ENCODE data around the gene NSUN7.
"Not testable (repeated sequence)": the region's sequence is repeated elsewhere in the genome, so short reads cannot be mapped to it uniquely, and the experiment has no call there.

NSUN7 gene

DNA sequence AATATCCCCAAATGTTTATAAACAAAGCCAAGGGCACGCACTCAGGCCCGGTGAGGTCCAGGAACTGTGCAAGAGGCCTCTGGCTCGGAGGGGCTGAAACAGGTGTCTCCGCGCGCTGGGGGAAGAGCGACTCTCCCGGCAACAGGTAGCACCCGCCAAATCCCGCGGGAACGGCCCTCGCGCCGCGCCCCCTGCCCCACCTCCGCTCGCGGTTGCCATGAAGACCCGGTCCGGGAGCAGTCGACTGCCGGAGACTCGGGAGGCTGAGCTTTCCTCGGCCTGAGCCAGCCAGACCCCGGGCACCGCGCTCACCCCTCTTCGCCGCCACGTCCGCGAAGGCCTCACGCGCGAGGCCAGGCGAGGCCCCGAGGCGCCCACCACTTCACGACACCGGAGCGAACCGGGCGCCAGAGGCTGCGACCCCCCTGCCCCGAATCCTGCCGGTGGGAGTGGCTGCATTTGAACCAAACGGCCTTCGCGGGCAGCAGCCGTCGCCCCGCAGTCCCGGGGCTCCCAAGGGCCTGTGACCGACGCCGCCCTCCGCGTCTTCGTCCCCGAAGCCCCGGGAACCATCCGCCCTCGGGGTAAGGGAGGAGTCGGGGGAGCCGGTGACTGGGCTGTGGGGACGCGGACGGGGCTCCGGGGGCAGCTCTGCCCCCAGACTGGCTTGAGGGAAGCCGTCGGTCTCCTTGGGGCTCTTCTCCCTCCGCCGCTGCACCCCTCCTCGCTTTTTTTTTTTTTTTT, at the start of gene NSUN7:
Gene NSUN7 (plus strand): TSS at position 239 of the 744 bp plus-strand sequence. CDS start 739 bp downstream, outside the sequence.
- DNase-seq (ENCODE audit: low read depth in 3 of 3, low spot score in 1 of 3) = no peak

- DNase-seq (ENCODE audit: low read depth in 3 of 3, low spot score in 1 of 3) = no peak
These were observed 47.5 kb upstream of the NSUN7 start for GRCh38 chr4:40702137-40702799.

GRCh38 chr4:40702800-40703151, 47.0 kb upstream of the NSUN7 start:
- no peak for DNase-seq (ENCODE audit: low read depth in 3 of 3, low spot score in 1 of 3)

DNA sequence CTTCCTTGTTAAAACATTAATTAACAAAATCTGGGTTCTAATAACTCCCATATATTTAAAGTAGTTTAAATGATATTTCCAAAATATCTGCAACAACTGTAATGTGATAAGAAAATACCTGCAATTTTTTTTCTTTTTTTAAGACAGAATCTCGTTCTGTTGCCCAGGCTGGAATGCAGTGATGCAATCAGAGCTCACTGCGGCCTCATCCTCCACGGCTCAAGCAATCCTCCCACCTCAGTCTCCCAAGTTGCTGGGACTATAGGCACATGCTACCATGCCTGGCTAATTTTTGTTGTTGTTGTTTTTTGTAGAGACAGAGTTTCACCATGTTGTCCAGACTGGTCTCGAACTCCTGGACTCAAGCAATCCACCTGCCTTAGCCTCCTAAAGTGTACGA, 45.7 kb upstream of the NSUN7 start:
- no peak for DNase-seq (ENCODE audit: low read depth in 3 of 3, low spot score in 1 of 3)

DNA sequence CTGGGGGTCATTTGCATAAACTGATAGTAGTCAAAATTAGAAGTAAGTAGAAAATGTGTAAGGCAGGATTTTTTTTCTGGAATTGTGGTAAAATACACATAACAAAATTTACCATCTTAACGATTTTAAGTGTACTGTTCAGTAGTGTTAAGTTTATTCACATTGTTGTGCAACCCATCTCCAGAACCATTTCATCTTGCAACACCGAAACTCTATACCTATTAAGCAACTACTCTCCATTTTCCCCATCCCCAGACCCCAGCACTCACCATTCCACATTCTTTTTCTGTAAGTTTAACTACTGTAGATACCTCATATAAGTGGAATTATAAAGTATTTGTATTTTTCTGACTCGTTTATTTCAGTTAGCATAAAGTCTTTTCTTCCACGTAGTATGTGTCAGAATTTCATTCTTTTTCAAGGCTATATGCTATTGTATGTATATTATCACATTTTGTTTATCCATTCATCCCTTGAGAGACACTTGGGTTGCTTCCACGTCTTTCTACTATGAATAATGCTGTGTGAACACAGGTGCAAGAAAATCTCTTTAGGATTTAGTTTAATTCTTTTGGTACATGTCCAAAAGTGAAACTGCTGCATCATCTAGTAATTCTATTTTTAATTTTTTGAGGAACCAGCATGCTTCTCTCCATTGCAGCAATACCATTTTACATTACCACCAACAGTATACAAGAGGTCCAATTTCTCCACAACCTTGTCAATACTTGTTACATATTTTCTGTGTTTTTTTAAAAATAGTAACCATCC, 39.1 kb upstream of the NSUN7 start:
- no peak for DNase-seq (ENCODE audit: low read depth in 3 of 3, low spot score in 1 of 3)

DNA sequence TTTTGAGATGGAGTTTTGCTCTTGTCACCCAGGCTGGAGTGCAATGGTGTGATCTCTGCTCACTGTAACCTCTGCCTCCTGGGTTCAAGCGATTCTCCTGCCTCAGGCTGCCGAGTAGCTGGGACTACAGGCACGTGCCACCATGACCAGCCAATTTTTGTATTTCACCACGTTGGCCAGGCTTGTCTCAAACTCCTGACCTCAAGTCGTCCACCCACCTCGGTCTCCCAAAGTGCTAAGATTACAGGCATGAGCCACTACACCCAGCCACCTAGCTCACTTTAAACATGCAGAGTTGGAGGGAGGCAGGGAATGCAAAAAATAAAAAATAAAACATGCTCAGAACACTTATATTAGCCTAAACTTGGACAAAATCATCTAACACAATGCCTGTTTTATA, 36.8 kb upstream of the NSUN7 start:
- not testable (repeated sequence) for DNase-seq (ENCODE audit: low read depth in 3 of 3, low spot score in 1 of 3)

GRCh38 chr4:40713798-40714197, 36.0 kb upstream of the NSUN7 start:
- no peak for DNase-seq (ENCODE audit: low read depth in 3 of 3, low spot score in 1 of 3)

- no peak for DNase-seq (ENCODE audit: low read depth in 3 of 3, low spot score in 1 of 3)
These were observed 31.2 kb upstream of the NSUN7 start for GRCh38 chr4:40718586-40718985.

GRCh38 chr4:40719008-40719623, 30.6 kb upstream of the NSUN7 start:
- DNase-seq (ENCODE audit: low read depth in 3 of 3, low spot score in 1 of 3) = no peak

- no peak for DNase-seq (ENCODE audit: low read depth in 3 of 3, low spot score in 1 of 3)
These were observed 29.4 kb upstream of the NSUN7 start for GRCh38 chr4:40720351-40720750.

DNA sequence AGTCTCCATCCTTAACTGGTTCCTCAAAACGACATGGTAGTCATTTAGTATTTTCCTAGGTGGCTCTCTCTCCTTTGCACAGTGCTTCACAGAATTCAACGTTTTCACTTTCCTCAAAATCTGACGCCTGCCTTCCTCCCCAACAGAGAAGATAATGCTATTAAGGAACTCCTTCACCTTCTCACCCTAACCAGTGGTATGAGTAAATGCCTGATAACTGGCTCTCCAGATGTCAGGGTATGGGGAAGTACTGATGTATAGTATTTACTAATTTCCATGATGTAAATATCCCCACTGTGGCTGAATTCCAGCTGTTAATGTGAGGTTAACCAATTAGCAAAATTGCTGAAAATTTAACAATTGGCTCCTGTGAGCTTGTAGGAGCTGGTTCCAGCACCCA, 28.8 kb upstream of the NSUN7 start:
- no peak for DNase-seq (ENCODE audit: low read depth in 3 of 3, low spot score in 1 of 3)

- no peak for DNase-seq (ENCODE audit: low read depth in 3 of 3, low spot score in 1 of 3)
These were observed 28.0 kb upstream of the NSUN7 start for GRCh38 chr4:40721730-40722171.

DNA sequence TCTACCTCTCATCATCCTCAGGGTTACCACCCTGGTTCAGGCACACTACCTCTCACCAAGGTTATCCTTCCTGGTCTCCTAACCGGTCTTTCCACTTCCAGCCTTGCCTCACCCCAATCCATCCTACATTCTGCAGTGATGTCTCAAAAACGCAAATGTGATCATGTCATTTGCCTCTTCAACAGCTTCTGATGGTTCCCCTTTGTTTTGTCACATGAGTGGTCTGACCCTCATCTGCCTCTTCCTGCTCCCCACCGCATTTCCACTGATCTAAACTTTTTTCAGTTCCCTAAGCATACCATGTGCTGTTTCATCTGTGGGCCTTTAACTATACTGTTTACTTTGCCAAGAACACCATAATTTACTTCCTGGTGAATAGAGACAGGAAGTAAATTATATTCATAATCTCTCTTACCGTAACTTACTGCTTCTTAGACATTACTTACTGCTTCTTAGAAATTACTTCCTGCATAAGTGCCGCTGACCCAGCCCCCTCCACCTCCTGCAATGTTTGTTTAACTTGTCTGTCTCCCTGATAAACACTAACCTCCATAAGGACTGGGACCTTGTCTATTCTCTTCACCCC, 27.1 kb upstream of the NSUN7 start:
- DNase-seq (ENCODE audit: low read depth in 3 of 3, low spot score in 1 of 3) = no peak

- no peak for DNase-seq (ENCODE audit: low read depth in 3 of 3, low spot score in 1 of 3)
These were observed 26.0 kb upstream of the NSUN7 start for GRCh38 chr4:40723728-40724127.

DNA sequence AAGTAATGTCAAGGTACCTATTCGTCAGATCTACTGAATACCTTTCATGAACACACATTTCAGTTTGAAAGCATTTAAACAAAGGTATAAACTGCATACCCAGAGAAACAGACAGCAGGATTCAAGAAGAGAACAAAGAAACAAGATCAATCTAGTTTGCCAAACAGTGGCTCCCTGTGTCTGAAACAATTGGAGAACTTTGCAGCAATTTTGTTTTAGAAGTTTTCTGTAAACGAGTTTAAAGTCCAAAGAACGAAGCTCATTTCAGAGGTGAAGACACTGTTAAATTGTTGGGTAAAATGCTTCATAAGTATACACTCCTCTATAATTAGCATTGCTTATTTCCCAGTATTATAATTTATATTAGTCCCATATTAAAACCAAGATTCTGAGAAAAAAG, 21.4 kb upstream of the NSUN7 start:
- no peak for DNase-seq (ENCODE audit: low read depth in 3 of 3, low spot score in 1 of 3)

GRCh38 chr4:40729555-40729954, 20.2 kb upstream of the NSUN7 start:
- no peak for DNase-seq (ENCODE audit: low read depth in 3 of 3, low spot score in 1 of 3)

DNA sequence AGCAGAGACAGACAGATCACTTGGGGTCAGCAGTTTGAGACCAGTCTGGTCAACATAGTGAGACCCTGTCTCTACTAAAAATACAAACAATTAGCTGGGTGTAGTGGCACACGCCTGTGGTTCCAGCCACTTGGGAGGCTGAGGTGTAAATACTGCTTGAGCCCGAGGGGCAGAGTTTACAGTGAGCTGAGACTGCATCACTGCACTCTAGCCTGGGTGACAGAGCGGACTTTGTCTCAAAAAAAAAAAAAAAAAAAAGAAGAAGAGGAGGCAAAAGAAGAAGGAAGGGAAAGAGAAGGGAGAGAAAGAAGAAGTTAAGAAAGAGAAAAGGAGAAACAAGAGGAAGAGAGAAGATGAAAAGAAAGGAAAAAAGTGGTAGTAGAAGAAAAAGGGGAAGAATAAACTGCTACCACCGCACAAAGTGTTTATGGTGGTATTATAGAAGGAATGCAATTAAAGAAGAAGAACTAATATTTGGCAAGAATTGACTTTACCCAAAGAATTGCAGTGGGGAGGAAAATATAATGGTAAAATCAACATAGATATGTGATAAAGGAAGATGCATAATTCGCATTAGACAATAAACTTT, 19.6 kb upstream of the NSUN7 start:
- no peak for DNase-seq (ENCODE audit: low read depth in 3 of 3, low spot score in 1 of 3)

GRCh38 chr4:40731361-40731760, 18.4 kb upstream of the NSUN7 start:
- no peak for DNase-seq (ENCODE audit: low read depth in 3 of 3, low spot score in 1 of 3)

DNA sequence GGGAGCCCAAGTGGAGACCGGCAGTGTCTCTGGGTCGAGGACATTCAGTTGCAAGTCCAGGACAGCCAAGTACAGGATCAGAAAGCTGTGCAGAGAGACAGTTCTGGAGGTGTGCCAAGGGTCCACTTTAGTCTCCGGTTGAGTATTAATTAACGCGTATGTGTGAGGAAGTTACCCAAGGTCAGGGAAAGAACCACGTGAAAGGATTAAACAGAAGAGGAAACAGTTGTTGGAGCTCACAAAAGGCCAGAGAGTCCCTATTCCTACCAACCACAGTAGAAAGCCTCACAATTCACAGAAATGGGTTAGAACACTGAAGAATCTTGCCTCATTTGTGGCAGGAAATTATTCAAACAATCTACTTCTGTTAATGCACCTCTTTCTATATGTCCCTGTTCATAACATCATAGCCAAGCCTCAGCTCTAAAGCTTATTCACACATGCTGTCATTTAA, 17.9 kb upstream of the NSUN7 start:
- no peak for DNase-seq (ENCODE audit: low read depth in 3 of 3, low spot score in 1 of 3)

GRCh38 chr4:40733752-40734151, 16.0 kb upstream of the NSUN7 start:
- no peak for DNase-seq (ENCODE audit: low read depth in 3 of 3, low spot score in 1 of 3)

- no peak for DNase-seq (ENCODE audit: low read depth in 3 of 3, low spot score in 1 of 3)
These were observed 15.3 kb upstream of the NSUN7 start for GRCh38 chr4:40734497-40734896.

Data from stimulated activated CD4-positive, alpha-beta T cell treated with anti-CD3 and anti-CD28 coated beads, TNF-alpha, amount 100 ng/mL, for 1 hour (primary cell).